Liver (tissue), 9 donors: Measurements from ENCODE around the gene FUT9. TPM values are rescaled to one million over a fixed set of nuclear protein-coding genes. Genes with fewer than 3 reads are reported as not detected.

ENCODE experiments used
- DNase-seq: peaks from one replicate; pipeline ENCODE4 v3.0.0-alpha.2; 2017; ENCODE audit warnings: low spot score
- H3K27ac ChIP-seq, 2 donors: one replicate each; pipeline ENCODE4 v1.7.0; 2013; ENCODE audit warnings: inconsistent platforms in 2 of 2, low read length in 2 of 2, control low read depth in 1 of 2, low read depth in 1 of 2, mild to moderate bottlenecking in 1 of 2
- H3K27me3 ChIP-seq, 4 donors: one replicate each; pipeline versions ENCODE4 v1.6.1 to v1.7.0; 2013; ENCODE audit warnings: low read length in 3 of 4, inconsistent platforms in 1 of 4, mild to moderate bottlenecking in 1 of 4, moderate library complexity in 1 of 4; ENCODE audit not compliant: control insufficient read depth in 4 of 4, insufficient read depth in 4 of 4
- H3K36me3 ChIP-seq, 4 donors: one replicate each; pipeline versions ENCODE4 v1.6.1 to v1.7.0; 2013; ENCODE audit warnings: low read length in 3 of 4, mild to moderate bottlenecking in 3 of 4, low read depth in 1 of 4, moderate library complexity in 1 of 4; ENCODE audit not compliant: control insufficient read depth in 4 of 4, insufficient read depth in 3 of 4
- H3K4me1 ChIP-seq, 4 donors: one replicate each; pipeline versions ENCODE4 v1.6.1 to v1.7.0; 2013; ENCODE audit warnings: low read length in 3 of 4, mild to moderate bottlenecking in 3 of 4, moderate library complexity in 1 of 4; ENCODE audit not compliant: control insufficient read depth in 4 of 4, insufficient read depth in 4 of 4
- H3K4me3 ChIP-seq, 3 donors: one replicate each; pipeline versions ENCODE4 v1.6.1 to v1.7.0; 2013; ENCODE audit warnings: low read length in 3 of 3, control low read depth in 1 of 3, low read depth in 1 of 3, mild to moderate bottlenecking in 1 of 3
- H3K9ac ChIP-seq, 2 donors: one replicate each; pipeline ENCODE4 v1.7.0; 2013; ENCODE audit warnings: low read length in 2 of 2, mild to moderate bottlenecking in 2 of 2, moderate library complexity in 2 of 2, control low read depth in 1 of 2, low read depth in 1 of 2
- H3K9me3 ChIP-seq, 4 donors: one replicate each; pipeline versions ENCODE4 v1.6.1 to v1.7.0; 2013; ENCODE audit warnings: low read length in 3 of 4; ENCODE audit not compliant: control insufficient read depth in 4 of 4
- EGR1 ChIP-seq, 2 donors: IDR thresholded peaks; 2 replicates each; pipeline ENCODE4 v1.6.1; 2016 to 2018; ENCODE audit warnings: antibody characterized with exemption in 2 of 2, low read depth in 2 of 2
- FOXA1 ChIP-seq: IDR thresholded peaks from 2 replicates; pipeline ENCODE4 v1.6.1; 2016; ENCODE audit warnings: antibody characterized with exemption
- FOXA2 ChIP-seq: IDR thresholded peaks from 2 replicates; pipeline ENCODE4 v1.6.1; 2016; ENCODE audit warnings: antibody characterized with exemption
- GABPA ChIP-seq, 2 donors: IDR thresholded peaks in 1 of 2; conservative IDR thresholded peaks in 1 of 2; 2 replicates each; pipeline ENCODE4 v1.6.1; 2016; ENCODE audit warnings: antibody characterized with exemption in 2 of 2, mild to moderate bottlenecking in 1 of 2, moderate library complexity in 1 of 2
- HNF4G ChIP-seq: IDR thresholded peaks from 2 replicates; pipeline ENCODE4 v1.6.1; 2016; ENCODE audit warnings: antibody characterized with exemption
- JUND ChIP-seq, 2 donors: IDR thresholded peaks; 2 replicates each; pipeline ENCODE4 v1.6.1; 2016; ENCODE audit warnings: antibody characterized with exemption in 2 of 2
- NR2F2 ChIP-seq: IDR thresholded peaks from 2 replicates; pipeline ENCODE4 v1.6.1; 2016; ENCODE audit warnings: antibody characterized with exemption
- RAD21 ChIP-seq, 2 donors: IDR thresholded peaks; 2 replicates each; pipeline ENCODE4 v1.6.1; 2016; ENCODE audit warnings: antibody characterized with exemption in 2 of 2, mild to moderate bottlenecking in 2 of 2
- RXRA ChIP-seq, 2 donors: IDR thresholded peaks; 2 replicates each; pipeline ENCODE4 v1.6.1; 2017 to 2018; ENCODE audit warnings: antibody characterized with exemption in 2 of 2, mild to moderate bottlenecking in 1 of 2
- SP1 ChIP-seq: IDR thresholded peaks from 2 replicates; pipeline ENCODE4 v1.6.1; 2018; ENCODE audit warnings: antibody characterized with exemption, mild to moderate bottlenecking
- TAF1 ChIP-seq: conservative IDR thresholded peaks from 2 replicates; pipeline ENCODE4 v1.6.1; 2016; ENCODE audit warnings: antibody characterized with exemption, mild to moderate bottlenecking
- YY1 ChIP-seq: IDR thresholded peaks from 2 replicates; pipeline ENCODE4 v1.6.1; 2016; ENCODE audit warnings: antibody characterized with exemption, mild to moderate bottlenecking
- WGBS: extraction: QIAGEN DNeasy Blood & Tissue Kit; methylation state at CpG from one replicate; pipeline ENCODE4 v1.1.7; 2013; 5-methylcytosine and 5-hydroxymethylcytosine counted together
- polyA plus RNA-seq, 2 donors: library from polyadenylated mRNA; stranded (reverse) in 1 of 2; unstranded in 1 of 2; fragments of 200-250 nt in 1 of 2; fragments of >200 nt in 1 of 2; fragmentation: Nextera tagmentation in 1 of 2; extraction: Ambion mirVana in 1 of 2; gene quantifications; one replicate each; pipeline versions ENCODE4 v1.2.1 to v1.2.3, GENCODE V29; 2013 to 2015
- total RNA-seq, 2 donors: library from RNA; depleted of rRNA; stranded (reverse); fragments of >200 nt; gene quantifications; one replicate each; pipeline ENCODE4 v1.2.3, GENCODE V29; 2014
- TF ChIP-seq, protein P1 (sequence below): IDR thresholded peaks from 2 replicates; pipeline ENCODE4 v1.6.1; 2016; ENCODE audit warnings: antibody characterized with exemption
- TF ChIP-seq, protein P2 (sequence below): IDR thresholded peaks from 2 replicates; pipeline ENCODE4 v1.6.1; 2016; ENCODE audit warnings: antibody characterized with exemption
- TF ChIP-seq, protein P3 (sequence below): IDR thresholded peaks from 2 replicates; pipeline ENCODE4 v1.6.1; 2016; ENCODE audit warnings: antibody characterized with exemption
- TF ChIP-seq, protein P4 (sequence below): fragments of 150-350 bp; IDR thresholded peaks from 2 replicates; pipeline ENCODE4 v1.5.1; 2017; ENCODE audit warnings: improper control_type of control experiment, low read depth, low read length; ENCODE audit not compliant: missing input control
- TF ChIP-seq, protein P5 (sequence below): IDR thresholded peaks from 2 replicates; pipeline ENCODE4 v1.6.1; 2016; ENCODE audit warnings: antibody characterized with exemption, mild to moderate bottlenecking
- donor health status: healthy.
- donor health status: healthy.
- donor health status: healthy.
- donor health status: healthy.
- donor health status: healthy.

Gene FUT9
- total and polyA plus RNA-seq, 4 donors, result not detected

DNA sequence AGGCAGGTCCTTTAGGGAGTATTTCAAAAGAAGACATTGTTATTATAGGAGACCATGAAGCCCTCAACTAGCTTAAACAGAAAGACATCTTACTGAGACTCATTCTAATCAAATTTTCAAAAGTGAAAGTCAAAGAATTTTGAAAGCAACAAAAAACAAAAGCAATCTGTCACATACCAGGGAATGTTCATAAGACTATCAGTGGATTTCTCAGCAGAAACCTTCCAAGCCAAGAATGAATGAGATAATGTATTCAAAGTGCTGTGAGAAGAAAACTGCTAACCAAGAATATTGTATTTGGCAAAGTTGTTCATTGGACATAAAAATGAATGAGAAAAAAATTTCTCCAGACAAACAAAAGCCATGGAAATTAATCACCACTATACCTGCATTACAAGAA lies 48.2 kb upstream of the FUT9 start:
- TF ChIP-seq FOXA2, result no peak
- TF ChIP-seq YY1, result no peak
- no peak for TF ChIP-seq NR2F2
- TF ChIP-seq GABPA (IDR thresholded peaks at IDR 0.05 in 1 of 2, conservative IDR thresholded peaks at IDR 0.05 in 1 of 2), result no peak
- TF ChIP-seq SP1, result no peak
- TF ChIP-seq, protein P1, sequence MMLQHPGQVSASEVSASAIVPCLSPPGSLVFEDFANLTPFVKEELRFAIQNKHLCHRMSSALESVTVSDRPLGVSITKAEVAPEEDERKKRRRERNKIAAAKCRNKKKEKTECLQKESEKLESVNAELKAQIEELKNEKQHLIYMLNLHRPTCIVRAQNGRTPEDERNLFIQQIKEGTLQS, result no peak
- TF ChIP-seq EGR1 (IDR thresholded peaks at IDR 0.05; ENCODE audit: low read depth in 2 of 2), result no peak
- TF ChIP-seq, protein P2, sequence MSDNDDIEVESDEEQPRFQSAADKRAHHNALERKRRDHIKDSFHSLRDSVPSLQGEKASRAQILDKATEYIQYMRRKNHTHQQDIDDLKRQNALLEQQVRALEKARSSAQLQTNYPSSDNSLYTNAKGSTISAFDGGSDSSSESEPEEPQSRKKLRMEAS, result no peak
- TF ChIP-seq, protein P3, sequence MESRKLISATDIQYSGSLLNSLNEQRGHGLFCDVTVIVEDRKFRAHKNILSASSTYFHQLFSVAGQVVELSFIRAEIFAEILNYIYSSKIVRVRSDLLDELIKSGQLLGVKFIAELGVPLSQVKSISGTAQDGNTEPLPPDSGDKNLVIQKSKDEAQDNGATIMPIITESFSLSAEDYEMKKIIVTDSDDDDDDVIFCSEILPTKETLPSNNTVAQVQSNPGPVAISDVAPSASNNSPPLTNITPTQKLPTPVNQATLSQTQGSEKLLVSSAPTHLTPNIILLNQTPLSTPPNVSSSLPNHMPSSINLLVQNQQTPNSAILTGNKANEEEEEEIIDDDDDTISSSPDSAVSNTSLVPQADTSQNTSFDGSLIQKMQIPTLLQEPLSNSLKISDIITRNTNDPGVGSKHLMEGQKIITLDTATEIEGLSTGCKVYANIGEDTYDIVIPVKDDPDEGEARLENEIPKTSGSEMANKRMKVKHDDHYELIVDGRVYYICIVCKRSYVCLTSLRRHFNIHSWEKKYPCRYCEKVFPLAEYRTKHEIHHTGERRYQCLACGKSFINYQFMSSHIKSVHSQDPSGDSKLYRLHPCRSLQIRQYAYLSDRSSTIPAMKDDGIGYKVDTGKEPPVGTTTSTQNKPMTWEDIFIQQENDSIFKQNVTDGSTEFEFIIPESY, result no peak
- TF ChIP-seq FOXA1, result no peak
- no peak for TF ChIP-seq RAD21 (IDR thresholded peaks at IDR 0.05)
- TF ChIP-seq TAF1, result no peak
- no peak for TF ChIP-seq HNF4G
- TF ChIP-seq, protein P4, sequence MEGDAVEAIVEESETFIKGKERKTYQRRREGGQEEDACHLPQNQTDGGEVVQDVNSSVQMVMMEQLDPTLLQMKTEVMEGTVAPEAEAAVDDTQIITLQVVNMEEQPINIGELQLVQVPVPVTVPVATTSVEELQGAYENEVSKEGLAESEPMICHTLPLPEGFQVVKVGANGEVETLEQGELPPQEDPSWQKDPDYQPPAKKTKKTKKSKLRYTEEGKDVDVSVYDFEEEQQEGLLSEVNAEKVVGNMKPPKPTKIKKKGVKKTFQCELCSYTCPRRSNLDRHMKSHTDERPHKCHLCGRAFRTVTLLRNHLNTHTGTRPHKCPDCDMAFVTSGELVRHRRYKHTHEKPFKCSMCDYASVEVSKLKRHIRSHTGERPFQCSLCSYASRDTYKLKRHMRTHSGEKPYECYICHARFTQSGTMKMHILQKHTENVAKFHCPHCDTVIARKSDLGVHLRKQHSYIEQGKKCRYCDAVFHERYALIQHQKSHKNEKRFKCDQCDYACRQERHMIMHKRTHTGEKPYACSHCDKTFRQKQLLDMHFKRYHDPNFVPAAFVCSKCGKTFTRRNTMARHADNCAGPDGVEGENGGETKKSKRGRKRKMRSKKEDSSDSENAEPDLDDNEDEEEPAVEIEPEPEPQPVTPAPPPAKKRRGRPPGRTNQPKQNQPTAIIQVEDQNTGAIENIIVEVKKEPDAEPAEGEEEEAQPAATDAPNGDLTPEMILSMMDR, result no peak
- TF ChIP-seq JUND (IDR thresholded peaks at IDR 0.05), result no peak
- H3K27ac ChIP-seq, result no peak overlapping the region
- no peak overlapping the region for H3K9ac ChIP-seq
- DNase-seq, result no peak
- no peaks in the 10 kb centered on the region for H3K27me3 ChIP-seq
- H3K36me3 ChIP-seq, result no peaks in the 10 kb centered on the region
- no peaks in the 10 kb centered on the region for H3K4me1 ChIP-seq
- H3K9me3 ChIP-seq, result peaks cover 0 to 3% (median 0%) of the 10 kb centered on the region in 4 donors
- no peak overlapping the region for H3K4me3 ChIP-seq

DNA sequence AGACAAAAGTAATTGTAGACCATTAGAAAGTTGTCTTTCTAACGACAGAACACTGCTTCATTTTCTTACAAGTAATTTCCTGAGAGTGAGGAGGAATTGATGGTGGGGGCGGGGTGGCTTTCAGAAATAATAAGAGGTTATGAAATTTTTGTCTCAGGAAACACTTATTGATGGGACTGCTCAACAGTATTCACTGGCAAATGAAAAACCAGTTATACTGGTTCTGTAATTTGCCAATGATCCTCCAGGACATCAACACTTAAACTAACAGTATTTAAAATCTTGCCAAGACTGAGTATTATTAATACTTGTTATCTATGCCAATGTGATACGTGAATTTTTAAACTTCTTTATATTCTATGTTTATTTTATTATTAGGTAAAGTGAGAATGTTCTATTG lies 41.8 kb upstream of the FUT9 start:
- DNase-seq, result no peak
- H3K4me3 ChIP-seq, result no peak overlapping the region
- no peaks in the 10 kb centered on the region for H3K9me3 ChIP-seq
- no peak overlapping the region for H3K27ac ChIP-seq
- no peaks in the 10 kb centered on the region for H3K36me3 ChIP-seq
- H3K27me3 ChIP-seq, result no peaks in the 10 kb centered on the region
- TF ChIP-seq YY1 (no peak), SP1 (no peak), NR2F2 (no peak), RXRA (IDR thresholded peaks at IDR 0.05) (no peak), HNF4G (no peak), FOXA1 (no peak), FOXA2 (no peak)
- TF ChIP-seq, protein P4, result no peak
- TF ChIP-seq, protein P1, result no peak
- TF ChIP-seq, protein P3, result no peak
- TF ChIP-seq, protein P5, sequence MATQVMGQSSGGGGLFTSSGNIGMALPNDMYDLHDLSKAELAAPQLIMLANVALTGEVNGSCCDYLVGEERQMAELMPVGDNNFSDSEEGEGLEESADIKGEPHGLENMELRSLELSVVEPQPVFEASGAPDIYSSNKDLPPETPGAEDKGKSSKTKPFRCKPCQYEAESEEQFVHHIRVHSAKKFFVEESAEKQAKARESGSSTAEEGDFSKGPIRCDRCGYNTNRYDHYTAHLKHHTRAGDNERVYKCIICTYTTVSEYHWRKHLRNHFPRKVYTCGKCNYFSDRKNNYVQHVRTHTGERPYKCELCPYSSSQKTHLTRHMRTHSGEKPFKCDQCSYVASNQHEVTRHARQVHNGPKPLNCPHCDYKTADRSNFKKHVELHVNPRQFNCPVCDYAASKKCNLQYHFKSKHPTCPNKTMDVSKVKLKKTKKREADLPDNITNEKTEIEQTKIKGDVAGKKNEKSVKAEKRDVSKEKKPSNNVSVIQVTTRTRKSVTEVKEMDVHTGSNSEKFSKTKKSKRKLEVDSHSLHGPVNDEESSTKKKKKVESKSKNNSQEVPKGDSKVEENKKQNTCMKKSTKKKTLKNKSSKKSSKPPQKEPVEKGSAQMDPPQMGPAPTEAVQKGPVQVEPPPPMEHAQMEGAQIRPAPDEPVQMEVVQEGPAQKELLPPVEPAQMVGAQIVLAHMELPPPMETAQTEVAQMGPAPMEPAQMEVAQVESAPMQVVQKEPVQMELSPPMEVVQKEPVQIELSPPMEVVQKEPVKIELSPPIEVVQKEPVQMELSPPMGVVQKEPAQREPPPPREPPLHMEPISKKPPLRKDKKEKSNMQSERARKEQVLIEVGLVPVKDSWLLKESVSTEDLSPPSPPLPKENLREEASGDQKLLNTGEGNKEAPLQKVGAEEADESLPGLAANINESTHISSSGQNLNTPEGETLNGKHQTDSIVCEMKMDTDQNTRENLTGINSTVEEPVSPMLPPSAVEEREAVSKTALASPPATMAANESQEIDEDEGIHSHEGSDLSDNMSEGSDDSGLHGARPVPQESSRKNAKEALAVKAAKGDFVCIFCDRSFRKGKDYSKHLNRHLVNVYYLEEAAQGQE, result no peak
- TF ChIP-seq, protein P2, result no peak
- no peak overlapping the region for H3K9ac ChIP-seq
- H3K4me1 ChIP-seq, result no peaks in the 10 kb centered on the region
- WGBS, result 54% methylated on average over 3 of the region's 3 CpGs
